ENCODE measurements around the gene ACOT11.
A peak's percentile ranks its signal among the peaks of the same experiment; 100 is the strongest.

The ACOT11 gene

GRCh38 chr1:54548389-54549044, 489 bp downstream of the ACOT11 start:
- Histone ChIP-seq H3K9me3 (ENCODE audit: severe bottlenecking) (no peaks in the 10 kb centered on the region), H3K4me3 (ENCODE audit: low read depth, low read length) (peak overlapping the region; percentile 46), H3K27me3 (ENCODE audit: insufficient read depth, low read depth, severe bottlenecking) (no peaks in the 10 kb centered on the region), H3K36me3 (no peaks in the 10 kb centered on the region), H3K27ac (peak overlapping the region; percentile 76)
- DNase-seq = no peak
- no peak for TF ChIP-seq CTCF (IDR thresholded peaks at IDR 0.05; ENCODE audit: low read depth, low read length)

DNA sequence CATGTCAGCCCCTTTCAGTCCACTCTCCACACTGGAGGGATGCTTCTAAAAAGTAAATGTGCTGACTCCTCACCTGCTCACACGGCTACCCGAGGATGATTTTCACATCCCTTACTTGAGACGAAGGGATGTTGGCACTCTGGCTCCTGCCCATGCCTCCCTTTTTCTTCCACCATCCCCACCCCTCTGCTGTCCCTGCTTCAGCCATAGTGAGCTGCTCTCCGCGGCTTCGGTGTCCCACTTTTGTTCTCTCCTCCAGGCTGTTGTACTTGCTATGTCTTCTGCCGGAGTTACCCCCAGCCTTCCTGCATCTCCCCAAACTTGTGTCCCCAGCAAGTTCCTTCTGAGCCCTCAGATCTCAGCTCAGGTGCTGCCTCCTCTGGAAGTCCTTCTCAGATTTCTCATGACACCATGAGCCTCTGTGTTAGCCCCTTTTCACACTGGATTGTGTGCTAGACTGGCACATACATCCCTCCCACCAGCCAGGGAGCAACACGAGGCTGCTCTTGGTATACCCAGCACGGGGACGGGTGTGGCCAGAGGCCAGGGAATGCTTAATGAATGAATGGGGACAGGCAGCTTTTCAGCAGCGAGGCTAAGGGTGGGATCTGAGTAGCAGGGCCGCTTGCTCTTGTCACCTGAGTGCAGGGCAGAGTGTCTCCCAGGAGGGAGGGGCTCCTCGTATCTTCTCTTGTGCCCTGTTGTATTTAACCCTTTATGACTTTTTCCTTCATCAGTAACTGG, 1.3 kb downstream of the ACOT11 start:
- TF ChIP-seq CTCF (IDR thresholded peaks at IDR 0.05; ENCODE audit: low read depth, low read length) = no peak
- H3K27ac ChIP-seq = peak overlapping the region; percentile 10; the same call in 1 of the 2 replicates
- no peaks in the 10 kb centered on the region for H3K27me3 ChIP-seq (ENCODE audit: insufficient read depth, low read depth, severe bottlenecking)
- no peaks in the 10 kb centered on the region for H3K9me3 ChIP-seq (ENCODE audit: severe bottlenecking)
- H3K36me3 ChIP-seq = no peaks in the 10 kb centered on the region
- no peak for DNase-seq
- H3K4me3 ChIP-seq (ENCODE audit: low read depth, low read length) = no peak overlapping the region; the same call in 1 of the 2 replicates

DNA sequence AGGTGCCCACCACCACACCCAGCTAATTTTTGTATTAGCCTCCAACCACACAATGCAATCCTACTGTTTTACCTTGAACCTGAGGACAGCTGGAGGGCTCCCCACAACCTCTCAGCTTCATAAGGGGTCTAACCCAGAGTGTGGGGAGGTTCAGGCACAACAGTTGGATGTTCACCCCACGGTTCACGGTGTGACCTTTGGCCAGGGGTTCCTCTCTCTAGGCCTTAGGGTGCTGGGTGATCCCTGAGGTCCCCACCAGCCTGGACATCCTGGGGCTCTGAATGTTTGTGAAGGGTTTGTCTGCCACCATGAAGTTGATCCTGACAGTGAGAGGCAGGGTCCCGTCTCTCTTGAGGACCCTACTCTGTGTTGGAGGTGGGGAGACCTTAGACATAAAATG, 3.9 kb downstream of the ACOT11 start:
- no peaks in the 10 kb centered on the region for H3K27me3 ChIP-seq (ENCODE audit: insufficient read depth, low read depth, severe bottlenecking)
- no peak overlapping the region for H3K4me3 ChIP-seq (ENCODE audit: low read depth, low read length)
- no peak overlapping the region for H3K27ac ChIP-seq
- no peak for TF ChIP-seq CTCF (IDR thresholded peaks at IDR 0.05; ENCODE audit: low read depth, low read length)
- peaks cover 8% of the 10 kb centered on the region for H3K9me3 ChIP-seq (ENCODE audit: severe bottlenecking)
- DNase-seq = no peak
- no peaks in the 10 kb centered on the region for H3K36me3 ChIP-seq

DNA sequence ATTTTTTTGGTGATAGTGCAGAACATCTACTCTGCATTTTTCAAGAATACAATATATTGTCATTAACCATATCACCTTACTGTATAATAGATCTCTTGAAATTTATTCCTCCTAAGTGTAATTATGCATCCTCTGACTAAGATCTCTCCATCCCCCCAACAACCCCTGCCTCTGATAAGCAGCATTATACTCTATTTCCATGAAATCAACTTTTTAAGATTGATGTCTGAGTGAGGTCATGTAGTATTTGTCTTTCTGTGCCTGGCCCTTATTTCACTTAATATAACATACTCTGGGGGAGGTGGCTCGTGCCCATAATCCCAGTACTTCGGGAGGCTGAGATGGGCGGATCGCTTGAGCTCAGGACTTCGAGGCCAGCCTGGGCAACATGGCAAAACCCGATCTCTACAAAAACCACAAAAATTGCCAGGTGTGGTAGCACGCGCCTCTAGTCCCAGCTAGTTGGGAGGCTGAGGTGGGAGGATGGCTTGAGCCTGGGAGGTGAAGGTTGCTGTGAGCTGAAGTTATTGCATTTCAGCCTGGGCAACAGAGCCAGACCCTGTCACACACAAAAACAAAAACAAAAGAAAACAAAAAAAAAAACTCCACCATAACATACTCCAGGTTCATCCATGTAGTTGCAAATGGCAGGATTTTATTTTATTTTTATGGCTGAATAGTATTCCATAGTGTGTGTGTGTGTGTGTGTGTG, 5.7 kb downstream of the ACOT11 start:
- Histone ChIP-seq H3K27me3 (ENCODE audit: insufficient read depth, low read depth, severe bottlenecking) (no peaks in the 10 kb centered on the region), H3K4me3 (ENCODE audit: low read depth, low read length) (no peak overlapping the region), H3K9me3 (ENCODE audit: severe bottlenecking) (peaks cover 8% of the 10 kb centered on the region), H3K36me3 (no peaks in the 10 kb centered on the region), H3K27ac (no peak overlapping the region)
- DNase-seq = no peak
- no peak for TF ChIP-seq CTCF (IDR thresholded peaks at IDR 0.05; ENCODE audit: low read depth, low read length)

- no peaks in the 10 kb centered on the region for H3K36me3 ChIP-seq
- no peak for DNase-seq
- H3K27me3 ChIP-seq (ENCODE audit: insufficient read depth, low read depth, severe bottlenecking) = no peaks in the 10 kb centered on the region
- H3K9me3 ChIP-seq (ENCODE audit: severe bottlenecking) = peaks cover 8% of the 10 kb centered on the region
- TF ChIP-seq CTCF (IDR thresholded peaks at IDR 0.05; ENCODE audit: low read depth, low read length) = no peak
- H3K4me3 ChIP-seq (ENCODE audit: low read depth, low read length) = no peak overlapping the region
- H3K27ac ChIP-seq = no peak overlapping the region
Measured at GRCh38 chr1:54556110-54556509, 8.1 kb downstream of the ACOT11 start.
